DLD1 (cell line): Measurements from ENCODE around the gene ADGRG6.

ENCODE experiments used
- in situ Hi-C: cut with HindIII; loops from 2 replicates; pipeline ENCODE4 v1.10.0; 2017; ENCODE audit warnings: low sequenced_read_pairs

ADGRG6 gene

GRCh38 chr6:142373268-142374090 lies 71.7 kb downstream of the ADGRG6 start:
- in situ Hi-C loops = no loop called here

- in situ Hi-C loops = no loop called here
Observed at GRCh38 chr6:142374091-142374770, 72.4 kb downstream of the ADGRG6 start.

DNA sequence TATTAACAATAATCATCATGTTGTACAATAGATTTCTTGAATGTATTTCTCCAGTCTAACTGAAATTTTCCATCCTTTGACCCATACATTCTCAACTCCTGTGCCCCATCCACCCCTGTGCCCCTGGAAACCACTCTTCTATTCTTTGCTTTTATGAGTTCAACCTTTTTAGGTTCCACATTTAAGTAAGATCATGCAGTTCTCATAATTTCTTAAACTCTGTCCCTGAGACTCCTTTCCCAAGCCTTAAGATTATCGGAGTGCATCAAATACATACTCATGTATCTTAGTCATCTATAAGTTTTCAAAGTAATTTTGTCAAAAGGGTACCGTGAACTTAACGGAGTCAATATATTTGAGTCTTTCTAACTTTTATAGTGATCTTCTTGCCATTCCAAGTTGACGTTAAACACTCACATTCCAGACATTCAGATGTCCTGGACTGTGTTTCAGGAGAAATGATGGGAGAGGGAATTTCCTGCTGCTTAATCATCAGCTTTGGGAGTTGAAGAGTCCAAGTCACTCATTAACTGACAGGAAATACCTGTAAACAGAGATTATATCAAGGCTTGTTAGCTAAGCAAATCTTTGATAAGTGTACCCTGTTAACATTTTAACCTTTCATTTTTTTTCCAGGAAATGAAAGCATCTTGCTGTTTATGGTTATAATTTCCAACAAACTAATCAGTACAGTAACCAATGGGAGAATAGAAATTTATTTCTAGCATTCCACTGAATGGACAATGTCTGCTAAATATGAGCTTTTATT lies 73.3 kb downstream of the ADGRG6 start:
- in situ Hi-C loops = loop anchor here (25.0 kb wide), 1 partner anchor 213 kb away; no protein-coding TSS in a partner anchor

DNA sequence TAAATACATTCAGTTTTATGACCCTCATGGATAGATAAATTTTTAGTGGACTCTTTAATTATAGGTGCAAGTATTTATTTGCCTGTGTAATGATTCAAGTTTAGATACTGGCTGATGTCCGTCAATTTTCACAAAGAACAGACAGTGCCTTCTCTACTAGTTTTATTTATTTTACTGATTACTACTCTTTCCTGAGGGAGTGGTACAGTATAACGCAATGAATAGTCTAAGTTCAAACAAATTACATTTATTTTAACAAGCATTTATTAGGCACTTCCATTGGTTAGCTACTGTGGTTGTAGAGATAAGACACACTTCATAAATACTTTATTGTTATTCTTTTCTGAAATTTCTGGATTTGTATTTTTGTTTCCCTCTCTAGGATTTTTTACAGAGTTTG lies 74.3 kb downstream of the ADGRG6 start:
- in situ Hi-C loops = loop anchor here (25.0 kb wide), 1 partner anchor 214 kb away; no protein-coding TSS in a partner anchor

DNA sequence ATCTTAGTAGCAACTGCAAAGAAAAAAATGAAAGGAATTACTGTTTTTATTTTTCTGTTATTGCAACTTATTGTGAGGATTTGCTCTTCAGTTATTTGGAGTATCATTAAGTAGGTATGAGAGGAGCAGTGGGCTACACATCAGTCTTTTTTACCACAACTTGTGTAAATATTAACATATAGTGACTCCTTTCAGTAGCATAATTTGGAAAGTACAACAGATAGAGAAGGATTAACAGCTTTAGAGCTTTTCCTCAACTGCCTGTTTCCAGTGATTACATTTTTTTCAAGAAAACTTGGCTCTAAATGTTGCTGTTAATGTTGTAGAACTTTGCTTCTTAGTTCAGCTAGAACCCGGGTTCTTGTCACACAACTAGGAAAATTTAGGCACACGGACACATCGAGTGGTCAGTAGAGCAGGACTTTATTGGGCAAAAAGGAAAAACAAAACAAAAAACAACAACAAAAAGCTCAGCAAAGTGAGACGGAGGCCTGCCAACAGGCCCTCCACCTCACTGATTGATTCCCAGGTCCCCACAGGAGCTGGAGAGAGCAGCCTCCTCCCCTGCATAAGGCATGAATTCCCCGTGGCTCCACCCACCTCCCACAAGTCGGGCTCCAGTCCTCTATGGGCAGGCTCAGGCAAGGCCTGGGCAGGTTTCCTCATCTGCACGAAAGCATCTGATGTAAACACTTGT lies 75.1 kb downstream of the ADGRG6 start:
- in situ Hi-C loops = loop anchor here (25.0 kb wide), 1 partner anchor 215 kb away; no protein-coding TSS in a partner anchor

DNA sequence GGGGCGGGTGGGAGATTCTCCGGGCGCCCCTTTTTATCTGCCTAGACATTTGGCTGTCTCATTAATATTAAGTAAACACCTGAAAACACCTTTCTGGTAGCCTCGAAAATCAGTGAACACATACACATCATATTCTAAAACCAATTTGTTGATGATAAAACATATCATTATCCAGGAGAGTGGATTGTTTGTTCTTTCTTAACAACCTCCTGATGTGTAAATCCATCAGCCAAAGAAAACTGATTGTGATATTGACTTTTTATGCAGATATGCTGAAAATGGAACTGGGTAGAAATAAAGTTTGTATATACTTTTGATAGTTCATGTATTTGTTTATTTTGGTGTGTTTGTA lies 75.7 kb downstream of the ADGRG6 start:
- in situ Hi-C loops = loop anchor here (25.0 kb wide), 1 partner anchor 215 kb away; no protein-coding TSS in a partner anchor

GRCh38 chr6:142378138-142378875 lies 76.5 kb downstream of the ADGRG6 start:
- in situ Hi-C loops = loop anchor here (25.0 kb wide), 1 partner anchor 216 kb away; no protein-coding TSS in a partner anchor

DNA sequence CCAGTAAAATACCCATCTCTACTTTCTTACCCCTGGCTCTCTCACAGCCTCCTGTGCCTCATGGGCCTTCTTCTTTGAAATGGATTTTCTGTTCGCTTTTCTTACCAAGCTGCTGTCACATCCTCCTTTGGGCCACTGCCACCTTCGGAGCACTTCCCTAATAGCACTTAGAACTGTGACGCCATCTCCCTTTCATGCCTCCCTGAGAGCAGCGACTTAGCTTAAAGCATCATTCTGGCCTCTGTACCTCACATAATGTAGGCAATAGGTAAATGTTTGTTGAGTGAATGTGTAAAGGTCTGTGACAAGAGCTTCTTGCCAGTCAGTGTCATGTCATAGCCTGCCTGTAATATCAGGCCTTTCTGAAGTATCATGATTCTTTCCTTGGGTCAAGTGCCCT lies 78.8 kb downstream of the ADGRG6 start:
- in situ Hi-C loops = loop anchor here (5.0 to 25.0 kb wide), 2 partner anchors 73 to 218 kb away; no protein-coding TSS in a partner anchor

GRCh38 chr6:142381181-142381580 lies 79.4 kb downstream of the ADGRG6 start:
- in situ Hi-C loops = loop anchor here (5.0 to 25.0 kb wide), 2 partner anchors 74 to 219 kb away; no protein-coding TSS in a partner anchor

- in situ Hi-C loops = loop anchor here (5.0 to 25.0 kb wide), 2 partner anchors 75 to 220 kb away; no protein-coding TSS in a partner anchor
Observed at GRCh38 chr6:142381845-142382378, 80.1 kb downstream of the ADGRG6 start.

GRCh38 chr6:142384519-142385254 lies 82.9 kb downstream of the ADGRG6 start:
- in situ Hi-C loops = loop anchor here (5.0 to 25.0 kb wide), 2 partner anchors 77 to 222 kb away; no protein-coding TSS in a partner anchor

DNA sequence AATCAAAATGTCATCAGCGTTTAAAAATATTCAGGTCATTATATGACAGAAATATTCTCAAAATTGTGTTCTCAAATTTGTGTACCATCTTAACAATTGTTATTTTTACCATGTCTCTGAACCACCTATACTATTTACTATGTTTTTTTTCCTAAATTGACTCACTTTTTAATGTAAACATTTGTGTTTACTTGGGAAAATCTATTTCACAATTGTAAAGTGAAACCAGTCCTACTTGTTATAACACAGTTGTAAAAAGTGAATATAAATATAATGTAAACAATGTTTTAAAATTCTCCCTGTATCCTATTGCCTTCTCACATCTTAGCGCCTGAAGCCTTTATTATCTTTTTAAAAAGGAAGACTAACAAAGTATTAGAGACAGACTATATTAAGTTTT lies 83.5 kb downstream of the ADGRG6 start:
- in situ Hi-C loops = loop anchor here (25.0 kb wide), 1 partner anchor 223 kb away; no protein-coding TSS in a partner anchor

DNA sequence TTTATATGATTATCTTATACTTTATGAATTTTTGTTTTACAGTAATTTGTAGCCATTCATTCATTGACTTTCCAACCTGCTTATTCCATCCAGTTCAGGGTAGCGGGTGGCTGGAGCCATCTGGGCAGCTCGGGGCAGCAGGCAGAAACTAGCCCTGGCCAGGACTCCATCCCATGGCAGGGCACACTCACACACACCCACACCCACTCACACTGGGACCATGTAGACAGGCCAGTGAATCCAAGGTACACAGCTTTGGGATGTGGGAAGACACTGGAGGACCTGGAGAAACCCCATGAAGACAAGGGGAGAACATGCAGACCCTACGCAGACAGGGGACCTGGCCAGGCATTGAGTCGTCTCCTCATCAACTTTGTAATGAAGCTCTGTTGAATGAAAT lies 84.8 kb downstream of the ADGRG6 start:
- in situ Hi-C loops = loop anchor here (25.0 kb wide), 1 partner anchor 224 kb away; no protein-coding TSS in a partner anchor

DNA sequence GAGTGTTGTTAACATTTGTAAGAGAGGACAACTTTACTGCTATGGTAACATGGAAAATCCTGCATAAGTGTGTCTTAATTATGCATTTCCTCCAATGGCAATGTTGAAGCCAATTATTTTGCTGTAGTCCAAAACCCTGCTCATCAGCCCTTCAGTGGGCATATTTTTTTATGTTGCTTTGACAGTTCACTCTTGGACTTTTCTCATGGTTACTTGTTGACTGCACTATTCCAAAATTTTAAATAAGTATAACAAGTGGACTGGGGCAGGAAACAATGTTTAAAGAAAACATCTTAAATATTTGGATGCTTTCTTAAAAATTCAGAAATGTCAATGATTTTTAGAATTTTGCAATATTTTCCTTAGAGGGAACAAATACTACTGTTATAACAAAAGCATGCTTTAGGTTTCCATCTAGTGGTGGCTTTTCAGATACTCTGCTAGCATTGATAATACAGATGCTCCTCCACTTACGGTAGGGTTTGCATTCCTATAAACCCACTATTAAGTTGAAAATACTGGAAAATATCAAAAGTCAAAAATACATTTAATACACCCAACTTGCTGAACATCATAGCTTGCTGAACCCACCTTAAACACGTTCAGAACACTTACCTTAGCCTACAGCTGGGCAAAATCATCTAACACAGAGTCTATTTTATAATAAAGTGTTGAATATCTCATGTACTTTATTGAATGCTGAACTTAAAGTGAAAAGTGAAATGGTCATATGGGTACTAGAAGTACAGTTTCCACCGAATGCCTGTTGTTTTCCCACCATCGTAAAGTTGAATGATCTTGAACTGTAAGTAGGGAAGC lies 86.4 kb downstream of the ADGRG6 start:
- in situ Hi-C loops = loop anchor here (25.0 kb wide), 1 partner anchor 226 kb away; no protein-coding TSS in a partner anchor

GRCh38 chr6:142395266-142395665 lies 93.5 kb downstream of the ADGRG6 start:
- in situ Hi-C loops = loop anchor here (25.0 kb wide), 1 partner anchor 233 kb away; no protein-coding TSS in a partner anchor

- in situ Hi-C loops = loop anchor here (25.0 kb wide), 1 partner anchor 233 kb away; no protein-coding TSS in a partner anchor
Observed at GRCh38 chr6:142395768-142396231, 94.0 kb downstream of the ADGRG6 start.

GRCh38 chr6:142398353-142398752 lies 96.5 kb downstream of the ADGRG6 start:
- in situ Hi-C loops = loop anchor here (25.0 kb wide), 1 partner anchor 236 kb away; no protein-coding TSS in a partner anchor
